DMS53 (cell line): ENCODE results near the gene VMO1.
"Not testable (repeated sequence)": the region's sequence is repeated elsewhere in the genome, so short reads cannot be mapped to it uniquely, and the experiment has no call there.

ENCODE experiments used
- DNase-seq: peaks from one replicate; lab custom pipeline; 2025; lab: John Stamatoyannopoulos, UW

Gene VMO1

GRCh38 chr17:4786106-4786511, at the start of gene VMO1:
TSS of gene VMO1 (minus strand) at chr17:4786364. CDS start at chr17:4786352, 12 bp downstream.
- peak; percentile 45 for DNase-seq

- peak; percentile 56 for DNase-seq
These were observed 48.5 kb upstream of the VMO1 start for GRCh38 chr17:4834681-4835020.

- DNase-seq = peak; percentile 62
These were observed 47.9 kb upstream of the VMO1 start for GRCh38 chr17:4833941-4834680.

- peak; percentile 96 for DNase-seq
These were observed 47.2 kb upstream of the VMO1 start, which contains the start of gene MINK1 for GRCh38 chr17:4833178-4833940. TSS of gene MINK1 (plus strand) at chr17:4833340. CDS start at chr17:4833584, 244 bp downstream.

GRCh38 chr17:4832829-4833177, 46.6 kb upstream of the VMO1 start:
- not testable (repeated sequence) for DNase-seq

- DNase-seq = no peak
These were observed 41.2 kb upstream of the VMO1 start for GRCh38 chr17:4827399-4827798.

GRCh38 chr17:4823373-4824089, 37.4 kb upstream of the VMO1 start:
- DNase-seq = peak; percentile 74

- no peak for DNase-seq
These were observed 36.7 kb upstream of the VMO1 start for GRCh38 chr17:4822835-4823234.

GRCh38 chr17:4818276-4818675, 32.1 kb upstream of the VMO1 start:
- no peak for DNase-seq

- DNase-seq = no peak
These were observed 30.7 kb upstream of the VMO1 start for GRCh38 chr17:4816826-4817225.

GRCh38 chr17:4815043-4815675, 29.0 kb upstream of the VMO1 start:
- DNase-seq = peak; percentile 13

GRCh38 chr17:4812690-4813089, 26.5 kb upstream of the VMO1 start:
- no peak for DNase-seq

- no peak for DNase-seq
These were observed 25.3 kb upstream of the VMO1 start for GRCh38 chr17:4811471-4811870.

GRCh38 chr17:4810696-4811290, 24.6 kb upstream of the VMO1 start:
- DNase-seq = no peak

- DNase-seq = no peak
These were observed 22.2 kb upstream of the VMO1 start for GRCh38 chr17:4808378-4808767.

GRCh38 chr17:4807605-4808377, 21.6 kb upstream of the VMO1 start:
- DNase-seq = no peak

- DNase-seq = peak; percentile 91
These were observed 20.8 kb upstream of the VMO1 start, which contains the start of gene PLD2 for GRCh38 chr17:4806777-4807604. TSS of gene PLD2 (plus strand) at chr17:4807152. CDS start at chr17:4807773, 621 bp downstream.

- peak; percentile 70 for DNase-seq
These were observed 20.3 kb upstream of the VMO1 start for GRCh38 chr17:4806456-4806776.

- no peak for DNase-seq
These were observed 16.1 kb upstream of the VMO1 start, which contains the start of gene C17orf114 for GRCh38 chr17:4802228-4802627. TSS of gene C17orf114 (minus strand) at chr17:4802328.
